HG03135 (cell line): ENCODE data around the gene CSF3.
A peak's percentile ranks its signal among the peaks of the same experiment; 100 is the strongest.

Source experiments
- ATAC-seq: cut with Tn5 transposase; IDR thresholded peaks from one replicate; pipeline ENCODE4 v1.9.1; 2021; ENCODE audit warnings: mild to moderate bottlenecking, moderate library complexity; ENCODE audit not compliant: unreplicated experiment

Gene CSF3

DNA sequence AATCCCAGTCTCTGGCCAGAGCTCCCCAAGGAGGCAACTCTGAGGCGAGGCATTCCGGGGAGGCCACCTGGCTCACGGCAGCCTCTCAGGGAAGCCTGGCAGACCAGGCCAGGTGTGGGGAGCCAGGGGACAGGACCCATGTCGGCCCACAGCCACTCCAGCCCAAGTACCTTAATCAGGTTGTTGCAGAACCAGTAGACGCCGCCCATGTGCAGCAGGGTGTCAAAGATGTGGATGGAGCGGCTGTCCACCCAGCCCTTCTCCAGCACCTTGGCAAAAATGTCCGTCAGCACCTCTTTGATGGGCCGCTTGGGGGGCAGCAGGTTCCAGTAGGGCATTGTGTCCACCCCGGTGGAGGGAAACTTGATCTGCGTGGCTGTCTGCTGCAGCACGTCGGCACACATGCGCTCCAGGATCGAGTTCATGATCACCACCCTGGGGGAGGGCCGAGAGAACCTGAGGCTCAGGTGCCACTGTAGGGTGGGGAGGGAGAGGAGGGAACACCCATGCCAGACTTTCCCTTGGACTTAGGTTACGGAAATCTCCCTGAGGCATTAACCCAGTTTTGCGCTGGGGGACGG is 7.8 kb downstream of the CSF3 start:
- no peak for ATAC-seq

DNA sequence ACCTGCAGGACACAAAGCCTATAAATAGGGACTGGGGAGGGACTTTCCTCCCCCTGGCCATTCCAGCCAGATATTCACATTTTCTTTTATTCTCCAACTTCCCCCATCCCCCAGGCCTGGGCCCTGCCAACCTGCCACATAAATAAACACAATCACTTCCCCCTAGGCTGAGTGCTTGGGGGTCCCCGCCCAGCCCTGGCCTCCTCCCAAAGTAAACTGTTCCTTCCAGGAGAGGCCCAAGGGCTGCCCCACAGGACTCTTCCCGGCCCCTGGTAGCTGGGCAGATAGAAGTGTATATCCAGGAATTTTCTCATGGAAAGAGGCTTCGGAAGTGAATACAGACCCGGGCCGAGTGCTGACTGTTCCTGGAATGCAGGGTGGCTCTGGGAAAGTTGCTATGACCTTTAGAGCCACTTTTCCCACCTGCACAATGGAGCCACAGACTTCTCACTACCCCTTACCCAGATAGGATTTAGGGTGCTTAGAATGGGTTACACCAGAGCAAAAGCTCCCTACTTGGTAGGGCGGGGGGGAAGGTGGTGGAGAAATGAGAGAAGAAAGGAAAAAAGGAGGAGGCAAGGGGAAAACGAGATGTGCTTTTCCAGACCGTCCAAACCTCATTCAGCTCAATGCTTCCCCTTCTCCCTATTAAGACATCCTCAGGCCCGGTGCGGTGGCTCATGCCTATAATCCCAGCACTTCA is 8.5 kb downstream of the CSF3 start:
- no peak for ATAC-seq

GRCh38 chr17:40024901-40025300 is 9.7 kb downstream of the CSF3 start:
- ATAC-seq: no peak

DNA sequence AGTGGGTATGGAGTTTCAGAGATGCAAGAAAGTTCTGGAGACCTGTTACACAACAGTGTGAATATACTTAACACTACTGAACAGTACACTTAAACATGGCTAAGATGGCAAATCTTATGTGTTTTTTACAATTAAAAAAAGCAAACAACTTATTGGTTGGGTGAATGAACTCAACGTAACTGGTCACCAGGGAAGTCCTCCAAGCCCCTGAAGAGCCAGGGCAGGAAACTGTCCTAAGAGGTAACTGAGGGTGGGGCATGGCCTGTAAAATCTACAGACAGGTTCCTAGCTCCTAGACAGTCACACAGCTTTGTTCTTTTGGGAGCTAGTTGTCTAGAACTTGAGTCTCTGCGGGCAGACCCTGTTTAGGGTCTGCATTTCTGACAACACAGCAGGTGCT is 10.3 kb downstream of the CSF3 start:
- ATAC-seq: no peak

DNA sequence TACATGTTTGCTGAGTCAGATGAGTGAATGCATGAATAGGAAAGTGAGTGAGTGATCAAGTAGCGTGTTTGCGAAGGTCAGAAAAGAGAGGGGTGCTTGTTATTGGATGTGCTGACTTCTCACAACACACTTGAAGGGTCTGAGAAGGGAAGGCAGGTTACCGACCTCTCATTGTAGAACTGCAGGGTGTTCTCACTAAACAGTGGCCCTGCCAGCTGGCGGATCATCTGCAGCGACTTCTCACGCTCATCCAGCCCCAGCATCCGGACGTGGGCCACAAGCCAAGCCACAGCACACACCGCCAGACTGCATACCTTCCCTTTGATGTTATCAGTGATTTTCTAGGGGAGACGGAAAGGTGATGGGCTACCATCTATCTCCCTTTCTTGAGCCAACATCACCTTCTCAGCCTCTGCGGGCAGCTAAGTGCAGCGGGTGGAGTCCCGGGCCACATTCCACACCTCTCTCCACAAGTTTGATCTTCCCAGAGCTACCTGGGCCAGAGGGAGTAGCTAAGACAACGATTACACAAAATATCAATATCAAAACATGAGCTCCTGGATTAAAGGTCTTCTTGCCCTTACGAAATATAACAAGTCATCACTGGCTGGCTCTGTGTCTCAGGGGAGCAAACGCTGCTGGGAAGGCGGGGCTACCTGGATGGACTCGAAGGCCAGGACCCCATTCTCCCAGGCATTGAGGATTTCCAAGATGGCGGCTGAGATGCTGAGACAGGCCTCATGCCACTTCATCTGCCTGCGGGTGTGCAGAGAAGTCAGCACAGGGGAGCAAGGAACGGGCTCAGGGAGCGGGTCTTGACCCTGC is 11.0 kb downstream of the CSF3 start:
- no peak for ATAC-seq

GRCh38 chr17:40026816-40027613 is 11.8 kb downstream of the CSF3 start:
- peak; percentile 60 for ATAC-seq

- ATAC-seq: no peak
These were observed 12.4 kb downstream of the CSF3 start for GRCh38 chr17:40027614-40028012.

DNA sequence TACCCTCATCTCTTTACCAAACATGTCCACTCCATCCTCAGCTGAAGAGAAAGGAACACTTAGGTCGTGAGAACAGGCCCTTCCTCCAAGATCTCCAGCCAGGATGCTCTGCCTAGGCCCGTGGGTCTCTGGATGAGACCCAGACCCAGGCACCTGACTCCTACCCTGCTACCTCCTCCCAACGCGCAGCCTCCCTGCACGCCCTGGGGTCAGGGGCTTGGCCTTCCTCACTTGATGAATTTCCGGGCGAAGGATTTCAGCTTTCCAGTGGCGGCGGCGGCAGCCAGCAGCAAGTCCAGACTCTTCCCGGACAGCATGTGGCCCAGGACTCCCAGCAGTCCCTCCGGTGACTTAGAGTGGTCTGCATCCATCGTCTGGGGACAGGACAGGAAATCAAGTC is 13.4 kb downstream of the CSF3 start:
- ATAC-seq: no peak

DNA sequence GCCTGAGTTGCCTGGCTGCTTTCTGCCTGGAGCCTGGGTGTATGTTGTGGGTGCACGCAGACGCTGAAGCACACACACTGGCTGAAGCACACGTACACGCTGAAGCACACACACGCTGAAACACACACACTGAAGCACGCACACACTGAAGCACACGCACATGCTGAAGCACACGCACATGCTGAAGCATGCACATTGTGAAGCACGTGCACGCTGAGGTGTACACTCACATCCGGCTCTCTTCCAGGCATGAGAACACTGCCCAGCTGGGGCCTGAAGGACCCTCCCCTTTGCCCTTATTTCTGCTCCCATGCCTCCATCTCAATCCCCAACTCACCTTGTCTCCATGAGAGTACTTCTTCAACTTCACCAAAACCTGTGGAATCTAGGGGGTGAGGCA is 16.5 kb downstream of the CSF3 start:
- no peak for ATAC-seq

DNA sequence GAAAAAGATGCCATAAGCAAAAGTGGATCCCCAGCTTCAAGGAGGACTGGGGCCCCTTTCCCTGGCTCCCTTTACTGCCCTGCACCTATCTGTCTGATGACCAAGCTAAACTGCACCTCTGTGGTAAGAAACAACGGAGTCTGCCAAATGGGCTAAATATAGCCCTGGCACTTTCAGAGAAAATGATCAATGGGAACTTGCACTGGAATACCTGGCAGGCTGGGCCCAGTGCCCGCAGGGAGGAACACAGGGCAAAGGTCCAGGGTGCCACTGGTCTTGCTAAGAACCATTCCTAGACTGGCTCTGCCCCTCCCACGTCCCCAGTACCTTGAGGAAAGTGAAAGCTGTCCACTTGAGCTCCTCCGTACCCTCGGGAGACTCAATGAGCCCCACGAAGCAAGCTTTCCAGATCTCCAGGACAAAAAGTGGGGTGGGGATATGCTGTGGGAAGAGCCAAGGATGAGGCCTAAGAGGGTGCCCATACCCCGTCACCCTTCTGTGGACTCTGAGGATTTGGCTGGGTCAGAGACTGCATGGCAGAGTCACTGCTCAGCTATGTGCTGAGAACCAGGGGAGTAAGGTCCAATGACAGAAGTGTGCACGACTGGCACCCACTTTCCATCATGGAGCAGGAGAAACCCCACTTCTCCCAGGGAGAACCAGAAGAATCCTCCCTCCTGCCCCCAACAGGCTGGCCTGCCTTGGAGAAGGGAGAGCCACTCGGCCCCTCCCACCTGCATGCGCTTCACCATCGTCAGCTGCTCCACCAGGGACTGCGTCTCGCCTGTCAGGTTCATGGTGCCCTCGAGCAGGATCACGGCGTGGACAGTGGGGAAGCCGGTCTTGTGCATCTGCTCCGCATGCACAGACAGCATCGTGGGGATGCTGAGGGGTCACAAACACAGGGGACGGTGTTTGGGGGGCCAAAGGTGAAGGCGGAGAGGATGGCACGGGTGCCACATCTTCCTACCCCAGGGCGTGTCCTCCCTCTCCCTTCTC is 17.4 kb downstream of the CSF3 start:
- no peak for ATAC-seq

- no peak for ATAC-seq
These were observed 18.1 kb downstream of the CSF3 start for GRCh38 chr17:40033339-40033738.

DNA sequence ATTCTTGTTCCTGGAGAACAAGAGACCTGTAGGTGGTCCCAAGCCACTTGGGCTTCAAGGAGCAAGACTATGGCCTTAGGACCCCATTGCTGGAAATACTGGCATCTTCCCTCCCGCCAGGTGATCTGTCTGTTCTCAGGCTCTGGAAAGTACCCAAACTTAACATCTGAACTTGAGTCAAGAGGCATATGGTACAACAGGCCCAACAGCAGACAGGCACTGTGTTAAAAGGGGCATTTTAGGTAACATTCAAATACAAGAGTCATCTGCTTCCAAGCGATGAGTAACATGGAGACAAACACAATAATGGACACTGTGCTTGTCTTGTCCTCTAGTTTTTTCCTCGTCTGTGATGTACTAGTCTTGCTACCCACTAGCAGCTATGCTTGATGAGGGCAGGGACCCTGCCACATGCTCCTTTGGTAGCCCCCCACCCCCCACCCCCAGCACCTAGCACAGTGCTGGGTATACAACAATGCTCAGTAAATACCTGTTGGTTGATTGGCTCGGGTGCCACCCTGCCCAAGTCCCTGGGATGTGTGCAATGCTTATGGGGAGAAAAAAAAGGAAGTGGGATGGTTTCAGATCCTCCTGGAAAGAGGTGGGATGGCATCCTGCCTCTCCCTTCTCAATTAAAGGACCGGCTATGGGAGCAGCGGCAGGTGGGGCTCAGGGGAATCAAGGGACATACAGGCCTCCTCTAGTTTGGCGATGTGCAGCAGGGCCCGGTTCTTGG is 19.4 kb downstream of the CSF3 start:
- no peak for ATAC-seq

DNA sequence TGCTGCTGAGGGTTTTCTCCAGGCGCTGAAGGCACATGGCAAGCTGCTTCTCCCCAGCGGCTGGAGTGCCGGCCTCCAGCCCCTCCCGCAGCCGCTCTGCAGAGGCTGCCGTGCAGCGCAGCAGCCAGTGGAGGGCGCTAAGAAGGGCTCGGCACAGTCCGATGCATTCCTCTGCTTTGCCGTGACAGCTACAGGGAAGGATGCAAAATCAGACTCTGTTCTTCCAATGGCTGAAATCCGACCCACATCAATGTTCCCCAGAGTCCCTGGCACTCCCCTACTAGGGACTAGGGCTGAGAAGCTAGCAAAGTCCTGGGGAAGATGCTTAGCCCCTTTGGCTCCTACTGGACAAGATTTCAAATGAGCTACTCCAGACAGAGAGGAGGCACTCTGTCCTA is 19.9 kb downstream of the CSF3 start:
- no peak for ATAC-seq

- no peak for ATAC-seq
These were observed 23.8 kb downstream of the CSF3 start for GRCh38 chr17:40038882-40039513.

- no peak for ATAC-seq
These were observed 26.0 kb downstream of the CSF3 start for GRCh38 chr17:40041196-40041595.

GRCh38 chr17:40056379-40057015 is 41.3 kb downstream of the CSF3 start:
- ATAC-seq: no peak

- no peak for ATAC-seq
These were observed 43.0 kb downstream of the CSF3 start for GRCh38 chr17:40058186-40058784.

GRCh38 chr17:40058865-40059264 is 43.6 kb downstream of the CSF3 start:
- no peak for ATAC-seq
